ENCODE measurements around the gene HPS6. TPM values are rescaled to one million over a fixed set of nuclear protein-coding genes. Genes with fewer than 3 reads are reported as not detected.
"Not testable (repeated sequence)": the region's sequence is repeated elsewhere in the genome, so short reads cannot be mapped to it uniquely, and the experiment has no call there.

HPS6 gene
- total RNA-seq, 1 donor from 2014 or later: 9.3 TPM

DNA sequence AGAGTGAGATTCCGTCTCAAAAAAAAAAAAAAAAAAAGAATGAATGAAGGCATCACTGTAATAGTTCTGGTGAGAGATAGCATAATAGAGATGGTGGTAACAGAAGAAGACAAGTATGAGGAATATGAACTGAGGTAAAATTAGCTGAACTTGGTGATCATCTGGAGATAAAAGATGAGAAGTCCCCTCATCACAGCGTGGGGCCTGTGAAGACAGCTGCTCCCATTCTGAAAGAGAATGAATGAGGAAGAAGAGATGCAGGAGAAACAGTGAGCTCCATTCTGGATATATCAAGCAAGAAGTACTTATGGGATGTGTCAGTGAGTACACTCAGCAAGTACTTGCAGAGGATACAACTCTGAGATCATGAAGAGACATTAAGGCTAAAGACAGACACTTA lies 37.9 kb upstream of the HPS6 start:
- intact Hi-C loops (cut with micrococcal nuclease): no loop called here
- H3K27ac ChIP-seq (replicated peaks): no peak overlapping the region
- H3K27me3 ChIP-seq (ENCODE audit: low read depth): no peaks in the 10 kb centered on the region
- no peaks in the 10 kb centered on the region for H3K9me3 ChIP-seq (replicated peaks)
- TF ChIP-seq, protein P1, sequence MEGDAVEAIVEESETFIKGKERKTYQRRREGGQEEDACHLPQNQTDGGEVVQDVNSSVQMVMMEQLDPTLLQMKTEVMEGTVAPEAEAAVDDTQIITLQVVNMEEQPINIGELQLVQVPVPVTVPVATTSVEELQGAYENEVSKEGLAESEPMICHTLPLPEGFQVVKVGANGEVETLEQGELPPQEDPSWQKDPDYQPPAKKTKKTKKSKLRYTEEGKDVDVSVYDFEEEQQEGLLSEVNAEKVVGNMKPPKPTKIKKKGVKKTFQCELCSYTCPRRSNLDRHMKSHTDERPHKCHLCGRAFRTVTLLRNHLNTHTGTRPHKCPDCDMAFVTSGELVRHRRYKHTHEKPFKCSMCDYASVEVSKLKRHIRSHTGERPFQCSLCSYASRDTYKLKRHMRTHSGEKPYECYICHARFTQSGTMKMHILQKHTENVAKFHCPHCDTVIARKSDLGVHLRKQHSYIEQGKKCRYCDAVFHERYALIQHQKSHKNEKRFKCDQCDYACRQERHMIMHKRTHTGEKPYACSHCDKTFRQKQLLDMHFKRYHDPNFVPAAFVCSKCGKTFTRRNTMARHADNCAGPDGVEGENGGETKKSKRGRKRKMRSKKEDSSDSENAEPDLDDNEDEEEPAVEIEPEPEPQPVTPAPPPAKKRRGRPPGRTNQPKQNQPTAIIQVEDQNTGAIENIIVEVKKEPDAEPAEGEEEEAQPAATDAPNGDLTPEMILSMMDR (IDR thresholded peaks at IDR 0.05; ENCODE audit: borderline replicate concordance): no peak
- H3K4me3 ChIP-seq: no peak overlapping the region
- H3K36me3 ChIP-seq: peaks cover 99% of the 10 kb centered on the region
- no peaks in the 10 kb centered on the region for H3K4me1 ChIP-seq
- no peak for DNase-seq

DNA sequence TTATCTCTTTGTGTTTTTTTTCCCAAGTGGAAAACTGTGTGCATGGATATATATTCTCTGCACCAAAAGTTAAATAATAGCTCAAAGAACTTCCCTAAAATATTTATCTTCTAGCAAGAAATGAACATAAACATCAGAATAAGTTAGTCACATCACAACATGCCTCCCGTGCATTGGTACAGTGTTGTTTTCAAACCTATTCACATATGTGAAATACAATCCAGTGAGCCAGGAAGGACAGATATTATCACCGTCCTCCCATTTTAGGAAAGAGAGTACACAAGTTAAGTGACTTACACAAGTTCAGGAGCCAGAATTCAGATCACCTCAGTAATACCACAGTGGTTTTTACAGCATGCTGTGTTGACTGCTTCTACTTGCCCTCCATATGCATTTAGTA lies 31.4 kb upstream of the HPS6 start:
- H3K9me3 ChIP-seq (replicated peaks): no peaks in the 10 kb centered on the region
- no peak overlapping the region for H3K4me3 ChIP-seq
- no peaks in the 10 kb centered on the region for H3K27me3 ChIP-seq (ENCODE audit: low read depth)
- H3K36me3 ChIP-seq: peaks cover 73% of the 10 kb centered on the region
- no peak overlapping the region for H3K27ac ChIP-seq (replicated peaks)
- DNase-seq: no peak
- TF ChIP-seq, protein P1 (IDR thresholded peaks at IDR 0.05; ENCODE audit: borderline replicate concordance): no peak
- intact Hi-C loops (cut with micrococcal nuclease): no loop called here
- H3K4me1 ChIP-seq: no peaks in the 10 kb centered on the region

DNA sequence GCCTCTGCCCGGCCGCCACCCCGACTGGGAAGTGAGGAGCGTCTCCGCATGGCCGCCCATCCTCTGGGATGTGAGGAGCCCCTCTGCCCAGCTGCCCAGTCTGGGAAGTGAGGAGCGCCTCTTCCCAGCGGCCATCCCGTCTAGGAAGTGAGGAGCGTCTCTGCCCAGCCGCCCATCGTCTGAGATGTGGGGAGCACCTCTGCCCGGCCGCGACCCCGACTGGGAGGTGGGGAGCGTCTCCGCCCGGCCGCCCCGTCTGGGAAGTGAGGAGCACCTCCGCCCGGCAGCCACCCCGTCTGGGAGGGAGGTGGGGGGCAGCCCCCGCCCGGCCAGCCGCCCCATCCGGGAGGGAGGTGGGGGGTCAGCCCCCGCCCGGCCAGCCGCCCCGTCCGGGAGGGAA lies 29.3 kb upstream of the HPS6 start:
- H3K27ac ChIP-seq (replicated peaks); DNase-seq: not testable (repeated sequence)
- peaks cover 61% of the 10 kb centered on the region for H3K36me3 ChIP-seq

DNA sequence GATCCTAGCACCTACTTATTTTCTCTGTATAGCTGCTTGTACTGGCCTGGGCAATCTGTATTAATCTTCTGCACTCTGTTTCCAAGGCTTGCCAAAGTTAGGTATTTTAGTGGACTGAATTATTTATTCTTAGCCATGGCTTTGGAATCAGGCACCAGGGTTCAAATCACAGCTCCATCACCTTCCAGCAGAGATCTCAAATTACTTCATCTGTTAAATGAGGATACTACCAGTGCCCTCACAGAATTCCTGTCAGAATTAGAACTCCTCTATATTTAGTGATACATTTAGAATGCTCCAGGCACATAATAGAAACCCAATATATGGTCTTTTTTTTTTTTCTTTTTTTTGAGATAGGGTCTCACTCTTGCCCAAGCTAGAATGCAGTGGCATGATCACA lies 26.7 kb upstream of the HPS6 start:
- no peaks in the 10 kb centered on the region for H3K9me3 ChIP-seq (replicated peaks)
- TF ChIP-seq, protein P1 (IDR thresholded peaks at IDR 0.05; ENCODE audit: borderline replicate concordance): no peak
- no peak for DNase-seq
- no peaks in the 10 kb centered on the region for H3K27me3 ChIP-seq (ENCODE audit: low read depth)
- intact Hi-C loops (cut with micrococcal nuclease): no loop called here
- H3K27ac ChIP-seq (replicated peaks): no peak overlapping the region
- H3K4me3 ChIP-seq: no peak overlapping the region
- peaks cover 15% of the 10 kb centered on the region for H3K4me1 ChIP-seq
- peaks cover 37% of the 10 kb centered on the region for H3K36me3 ChIP-seq

More for the DNA sequence above, 29.3 kb upstream of the HPS6 start:
- intact Hi-C loops (cut with micrococcal nuclease); H3K27me3 ChIP-seq (ENCODE audit: low read depth); H3K4me1 ChIP-seq; H3K4me3 ChIP-seq; H3K9me3 ChIP-seq (replicated peaks): not testable (repeated sequence)

DNA sequence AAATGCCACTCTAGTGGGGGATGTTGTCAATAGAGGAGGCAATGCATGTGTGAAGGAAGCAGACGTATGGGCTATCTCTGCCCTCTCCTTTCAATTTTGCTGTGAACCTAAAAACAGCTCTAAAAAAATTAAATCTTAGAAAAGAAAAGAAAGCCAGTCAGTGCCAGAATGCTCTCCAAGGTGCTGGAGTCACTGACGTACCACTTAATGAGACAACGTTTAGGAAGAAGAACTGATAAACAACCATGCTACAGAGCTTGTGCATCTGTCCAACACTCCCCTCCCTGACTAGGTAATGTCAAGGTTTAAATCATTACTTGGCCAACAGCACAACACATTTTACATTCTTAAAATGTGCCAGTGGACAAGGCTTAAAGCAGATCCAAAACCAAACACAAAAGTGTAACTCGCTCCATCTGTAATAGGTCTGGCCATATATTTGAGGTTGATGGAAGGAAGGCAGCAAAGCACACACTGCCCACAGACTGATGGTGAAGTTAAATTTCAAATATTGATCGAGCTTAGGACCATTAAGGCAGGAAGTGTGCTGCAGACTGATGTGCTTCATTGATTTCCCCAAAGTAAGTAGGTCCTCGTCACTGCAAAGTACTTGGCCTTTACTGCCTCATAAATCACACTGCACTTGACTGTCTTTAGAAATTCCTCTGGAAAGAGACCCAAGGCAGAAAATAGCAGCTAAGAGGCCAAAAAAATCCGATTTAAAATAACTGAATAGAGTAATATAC lies 24.7 kb upstream of the HPS6 start:
- Histone ChIP-seq H3K9me3 (replicated peaks) (no peaks in the 10 kb centered on the region), H3K36me3 (peaks cover 22% of the 10 kb centered on the region), H3K4me1 (peaks cover 19% of the 10 kb centered on the region), H3K27me3 (ENCODE audit: low read depth) (no peaks in the 10 kb centered on the region), H3K4me3 (no peak overlapping the region), H3K27ac (replicated peaks) (no peak overlapping the region)
- intact Hi-C loops (cut with micrococcal nuclease): no loop called here
- DNase-seq: no peak
- TF ChIP-seq, protein P1 (IDR thresholded peaks at IDR 0.05; ENCODE audit: borderline replicate concordance): no peak

DNA sequence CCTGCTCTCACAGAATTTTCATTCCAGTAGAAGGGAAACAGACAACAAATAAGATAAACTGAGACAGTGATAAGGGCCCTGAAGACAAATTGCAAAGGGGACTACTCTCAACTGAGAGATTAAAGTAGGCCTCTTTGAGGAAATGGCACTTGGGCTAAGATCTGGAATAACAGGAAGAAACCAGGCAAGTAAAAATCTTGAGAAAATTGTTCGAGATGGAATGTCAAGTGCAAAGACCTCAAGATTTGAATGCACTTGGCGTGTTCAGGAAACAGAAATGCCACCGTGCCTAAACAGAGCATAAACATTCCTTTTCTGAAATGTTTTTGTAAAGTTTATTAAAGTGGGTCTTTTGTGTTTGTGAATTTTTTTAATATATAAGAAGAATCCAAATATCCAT lies 19.9 kb upstream of the HPS6 start:
- Histone ChIP-seq H3K9me3 (replicated peaks) (no peaks in the 10 kb centered on the region), H3K36me3 (no peaks in the 10 kb centered on the region), H3K4me3 (no peak overlapping the region), H3K4me1 (peaks cover 39% of the 10 kb centered on the region), H3K27me3 (ENCODE audit: low read depth) (no peaks in the 10 kb centered on the region), H3K27ac (replicated peaks) (no peak overlapping the region)
- intact Hi-C loops (cut with micrococcal nuclease): no loop called here
- no peak for DNase-seq
- TF ChIP-seq, protein P1 (IDR thresholded peaks at IDR 0.05; ENCODE audit: borderline replicate concordance): no peak

Measured in left ventricle myocardium inferior (tissue), 1 donor.